Measurements from ENCODE around the gene SYDE2. TPM values are rescaled to one million over a fixed set of nuclear protein-coding genes. Genes with fewer than 3 reads are reported as not detected.

SYDE2 gene
- total and polyA plus RNA-seq, 2 donors (not counting 1 experiment from before 2014, with no cell fraction given): 0.25 to 0.89 TPM

DNA sequence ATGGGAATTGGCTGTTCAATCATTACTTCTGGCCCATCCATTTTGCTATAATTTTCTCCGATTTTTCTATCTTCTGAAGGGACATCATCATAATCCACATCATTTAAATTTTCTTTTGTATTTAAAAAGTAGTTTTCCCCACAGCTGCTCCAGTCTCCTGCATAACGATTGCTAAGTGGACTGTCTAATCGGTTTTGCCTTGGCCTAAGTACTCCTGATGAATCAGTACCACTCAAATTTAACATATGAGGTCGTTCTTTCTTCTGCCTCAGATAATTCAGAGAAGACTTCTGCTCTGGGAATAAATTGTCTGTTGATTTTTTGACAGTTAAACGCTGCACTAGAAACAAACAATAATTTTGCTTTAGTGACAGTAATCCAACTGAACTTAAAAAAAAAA is 41.9 kb downstream of the SYDE2 start:
- POLR2A ChIA-PET: no interaction called here
- no peak for ATAC-seq (ENCODE audit: low read depth)

GRCh38 chr1:85157436-85157835 is 43.4 kb downstream of the SYDE2 start:
- Histone ChIP-seq H3K9me3 (ENCODE audit: control extremely low read depth in 1 of 3, control insufficient read depth in 2 of 3, insufficient read depth in 1 of 3, low read length in 2 of 3) (no peaks in the 10 kb centered on the region), H3K36me3 (replicated peaks in 1 of 2; ENCODE audit: control extremely low read depth in 1 of 2, control insufficient read depth in 1 of 2, extremely low read depth in 1 of 2, insufficient read depth in 2 of 2, low read length in 1 of 2) (no peaks in the 10 kb centered on the region), H3K4me1 (ENCODE audit: control insufficient read depth in 2 of 2, insufficient read depth in 2 of 2, low read length in 2 of 2) (no peaks in the 10 kb centered on the region), H3K27me3 (replicated peaks in 1 of 4; ENCODE audit: control extremely low read depth in 1 of 4, control insufficient read depth in 3 of 4, insufficient read depth in 4 of 4, low read length in 3 of 4) (no peaks in the 10 kb centered on the region), H4K20me1 (ENCODE audit: control insufficient read depth, insufficient read depth, low read length, poor library complexity, severe bottlenecking) (no peaks in the 10 kb centered on the region), H2AFZ (ENCODE audit: insufficient read depth, low read depth, low read length, poor library complexity, severe bottlenecking) (no peak overlapping the region), H3K79me2 (ENCODE audit: control insufficient read depth, insufficient read depth, low read length) (no peaks in the 10 kb centered on the region), H3K27ac (ENCODE audit: low read length in 2 of 2) (no peak overlapping the region), H3K4me2 (replicated peaks; ENCODE audit: low read depth, low read length, poor library complexity, severe bottlenecking) (no peak overlapping the region), H3K4me3 (ENCODE audit: control extremely low read depth in 1 of 5, extremely low read depth in 1 of 5, insufficient read depth in 1 of 5, low read depth in 2 of 5, low read length in 4 of 5) (no peak overlapping the region), H3K9ac (ENCODE audit: low read length) (no peak overlapping the region)
- no peak for DNase-seq
- intact Hi-C loops (cut with micrococcal nuclease): no loop called here
- Mint-ChIP-seq H3K4me3 (no peak overlapping the region), H3K4me1 (no peaks in the 10 kb centered on the region), H3K27ac (no peak overlapping the region), H3K9me3 (ENCODE audit: insufficient read depth) (no peaks in the 10 kb centered on the region), H3K27me3 (peaks cover 6% of the 10 kb centered on the region)
- ChIA-PET CTCF (no interaction called here), POLR2A (no interaction called here)
- no peak for ATAC-seq (ENCODE audit: low read depth)
- TF ChIP-seq, protein P1, sequence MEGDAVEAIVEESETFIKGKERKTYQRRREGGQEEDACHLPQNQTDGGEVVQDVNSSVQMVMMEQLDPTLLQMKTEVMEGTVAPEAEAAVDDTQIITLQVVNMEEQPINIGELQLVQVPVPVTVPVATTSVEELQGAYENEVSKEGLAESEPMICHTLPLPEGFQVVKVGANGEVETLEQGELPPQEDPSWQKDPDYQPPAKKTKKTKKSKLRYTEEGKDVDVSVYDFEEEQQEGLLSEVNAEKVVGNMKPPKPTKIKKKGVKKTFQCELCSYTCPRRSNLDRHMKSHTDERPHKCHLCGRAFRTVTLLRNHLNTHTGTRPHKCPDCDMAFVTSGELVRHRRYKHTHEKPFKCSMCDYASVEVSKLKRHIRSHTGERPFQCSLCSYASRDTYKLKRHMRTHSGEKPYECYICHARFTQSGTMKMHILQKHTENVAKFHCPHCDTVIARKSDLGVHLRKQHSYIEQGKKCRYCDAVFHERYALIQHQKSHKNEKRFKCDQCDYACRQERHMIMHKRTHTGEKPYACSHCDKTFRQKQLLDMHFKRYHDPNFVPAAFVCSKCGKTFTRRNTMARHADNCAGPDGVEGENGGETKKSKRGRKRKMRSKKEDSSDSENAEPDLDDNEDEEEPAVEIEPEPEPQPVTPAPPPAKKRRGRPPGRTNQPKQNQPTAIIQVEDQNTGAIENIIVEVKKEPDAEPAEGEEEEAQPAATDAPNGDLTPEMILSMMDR (IDR thresholded peaks at IDR 0.05): no peak
- no peak for TF ChIP-seq EZH2 (IDR thresholded peaks at IDR 0.05; ENCODE audit: borderline replicate concordance, insufficient read depth, low read depth, low read length, poor library complexity, severe bottlenecking)

More for the DNA sequence above, 41.9 kb downstream of the SYDE2 start:
- Histone ChIP-seq H3K4me3 (ENCODE audit: control extremely low read depth in 1 of 5, extremely low read depth in 1 of 5, insufficient read depth in 1 of 5, low read depth in 2 of 5, low read length in 4 of 5) (no peak overlapping the region), H4K20me1 (ENCODE audit: control insufficient read depth, insufficient read depth, low read length, poor library complexity, severe bottlenecking) (no peaks in the 10 kb centered on the region), H3K9ac (ENCODE audit: low read length) (no peak overlapping the region), H3K4me2 (replicated peaks; ENCODE audit: low read depth, low read length, poor library complexity, severe bottlenecking) (no peak overlapping the region), H3K4me1 (ENCODE audit: control insufficient read depth in 2 of 2, insufficient read depth in 2 of 2, low read length in 2 of 2) (no peaks in the 10 kb centered on the region), H3K79me2 (ENCODE audit: control insufficient read depth, insufficient read depth, low read length) (no peaks in the 10 kb centered on the region), H3K9me3 (ENCODE audit: control extremely low read depth in 1 of 3, control insufficient read depth in 2 of 3, insufficient read depth in 1 of 3, low read length in 2 of 3) (no peaks in the 10 kb centered on the region), H3K27me3 (replicated peaks in 1 of 4; ENCODE audit: control extremely low read depth in 1 of 4, control insufficient read depth in 3 of 4, insufficient read depth in 4 of 4, low read length in 3 of 4) (no peaks in the 10 kb centered on the region), H3K36me3 (replicated peaks in 1 of 2; ENCODE audit: control extremely low read depth in 1 of 2, control insufficient read depth in 1 of 2, extremely low read depth in 1 of 2, insufficient read depth in 2 of 2, low read length in 1 of 2) (no peaks in the 10 kb centered on the region), H3K27ac (ENCODE audit: low read length in 2 of 2) (no peak overlapping the region), H2AFZ (ENCODE audit: insufficient read depth, low read depth, low read length, poor library complexity, severe bottlenecking) (no peak overlapping the region)
- H3K4me3 Mint-ChIP-seq: no peak overlapping the region
- H3K27me3 Mint-ChIP-seq: peaks cover 2% of the 10 kb centered on the region
- no peaks in the 10 kb centered on the region for H3K4me1 Mint-ChIP-seq
- H3K9me3 Mint-ChIP-seq (ENCODE audit: insufficient read depth): no peaks in the 10 kb centered on the region
- TF ChIP-seq, protein P1 (IDR thresholded peaks at IDR 0.05): no peak
- no peak for TF ChIP-seq EZH2 (IDR thresholded peaks at IDR 0.05; ENCODE audit: borderline replicate concordance, insufficient read depth, low read depth, low read length, poor library complexity, severe bottlenecking)
- DNase-seq: no peak
- WGBS (ENCODE audit: insufficient coverage): 100% methylated on average over 2 of the region's 5 CpGs
- no peak overlapping the region for H3K27ac Mint-ChIP-seq
- CTCF ChIA-PET: interaction anchor here (2.4 kb wide), 1 partner anchor 214 kb away, joined by 7 read pairs; no protein-coding TSS in a partner anchor
- intact Hi-C loops (cut with micrococcal nuclease): no loop called here

All from B cell (primary cell).